Activated CD8-positive, alpha-beta memory T cell treated with anti-CD3 and anti-CD28 coated beads for 4 hours (primary cell): ENCODE data around the gene TACR2.
A peak's percentile ranks its signal among the peaks of the same experiment; 100 is the strongest.

Experiments
- DNase-seq, 2 donors: peaks; one replicate each; pipeline ENCODE4 v3.0.0-alpha.2; 2020; ENCODE audit warnings: low read depth in 2 of 2

Gene TACR2

DNA sequence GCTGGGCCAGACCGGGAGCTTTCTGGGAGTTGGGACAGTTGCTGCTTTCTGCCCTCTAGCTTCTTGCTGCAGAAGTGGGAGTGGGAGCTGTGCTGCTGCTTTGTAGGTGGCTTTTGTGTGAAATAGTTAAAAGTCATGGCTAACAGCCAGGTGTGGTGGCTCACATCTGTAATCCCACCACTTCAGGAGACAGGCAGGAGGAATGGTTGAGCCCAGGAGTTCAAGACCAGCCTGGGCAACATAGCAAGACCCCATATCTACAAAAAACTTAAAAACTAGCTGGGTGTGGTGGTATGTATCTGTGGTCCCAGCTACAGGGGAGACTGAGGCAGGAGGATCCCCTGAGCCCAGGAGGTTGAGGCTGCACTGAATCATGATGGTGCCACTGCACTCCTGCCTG lies 13.7 kb downstream of the TACR2 start:
- no peak for DNase-seq

DNA sequence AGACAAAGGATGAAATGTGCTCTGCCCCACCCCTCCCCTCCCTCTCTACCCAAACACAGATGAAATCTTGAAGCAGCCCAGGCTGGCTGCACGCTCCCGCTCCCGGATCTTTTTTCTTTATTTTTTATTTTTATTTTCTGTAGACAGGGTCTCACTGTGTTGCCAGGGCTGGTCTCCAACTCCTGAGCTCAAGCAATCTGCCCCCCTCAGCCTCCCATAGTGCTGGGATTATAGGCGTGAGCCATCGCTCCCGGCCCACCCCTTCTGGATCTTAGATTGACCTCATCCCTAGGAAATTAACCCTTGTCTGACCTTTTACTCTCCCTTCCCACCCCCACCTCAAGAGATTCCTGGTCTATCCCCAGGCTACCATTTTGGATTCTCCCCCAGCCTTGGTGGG lies 14.3 kb downstream of the TACR2 start:
- DNase-seq = no peak

DNA sequence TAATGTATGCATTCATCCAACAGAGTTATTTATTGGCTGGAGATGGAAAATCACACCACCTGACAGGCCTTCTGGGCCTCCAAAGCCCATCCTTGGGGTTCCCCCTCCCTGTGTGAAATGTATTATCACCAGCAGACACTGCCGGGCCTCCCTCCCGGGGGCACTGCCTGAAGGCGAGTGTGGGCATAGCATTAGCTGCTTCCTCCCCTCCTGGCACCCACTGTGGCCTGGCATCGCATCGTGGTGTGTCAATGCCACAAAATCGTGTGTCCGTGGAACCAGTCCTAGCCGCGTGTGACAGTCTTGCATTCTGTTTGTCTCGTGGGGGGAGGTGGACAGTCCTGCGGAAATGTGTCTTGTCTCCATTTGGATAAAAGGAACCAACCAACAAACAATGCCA lies 15.3 kb downstream of the TACR2 start:
- DNase-seq = no peak

DNA sequence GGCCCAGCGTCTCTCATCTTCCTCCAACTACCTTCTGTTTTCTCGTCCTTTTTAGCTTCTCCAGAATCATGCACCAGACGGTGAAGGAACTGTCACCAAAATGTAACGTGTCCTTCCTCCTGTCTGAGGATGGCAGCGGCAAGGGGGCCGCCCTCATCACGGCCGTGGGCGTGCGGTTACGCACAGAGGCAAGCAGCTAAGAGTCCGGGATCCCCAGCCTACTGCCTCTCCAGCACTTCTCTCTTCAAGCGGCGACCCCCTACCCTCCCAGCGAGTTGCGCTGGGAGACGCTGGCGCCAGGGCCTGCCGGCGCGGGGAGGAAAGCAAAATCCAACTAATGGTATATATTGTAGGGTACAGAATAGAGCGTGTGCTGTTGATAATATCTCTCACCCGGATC lies 15.8 kb downstream of the TACR2 start:
- no peak for DNase-seq

DNA sequence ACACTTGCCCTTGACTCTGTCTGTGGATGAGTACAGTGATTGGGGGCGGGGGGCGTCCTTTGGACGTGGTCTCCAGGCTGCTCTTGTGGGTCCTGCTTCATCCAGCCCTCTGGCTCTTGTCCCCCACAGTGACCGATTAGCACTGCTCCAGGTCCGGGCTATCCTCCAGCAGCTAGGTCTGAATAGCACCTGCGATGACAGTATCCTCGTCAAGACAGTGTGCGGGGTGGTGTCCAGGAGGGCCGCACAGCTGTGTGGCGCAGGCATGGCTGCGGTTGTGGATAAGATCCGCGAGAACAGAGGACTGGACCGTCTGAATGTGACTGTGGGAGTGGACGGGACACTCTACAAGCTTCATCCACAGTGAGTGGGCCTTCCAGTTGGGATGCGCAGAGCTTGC lies 18.3 kb downstream of the TACR2 start:
- no peak for DNase-seq

DNA sequence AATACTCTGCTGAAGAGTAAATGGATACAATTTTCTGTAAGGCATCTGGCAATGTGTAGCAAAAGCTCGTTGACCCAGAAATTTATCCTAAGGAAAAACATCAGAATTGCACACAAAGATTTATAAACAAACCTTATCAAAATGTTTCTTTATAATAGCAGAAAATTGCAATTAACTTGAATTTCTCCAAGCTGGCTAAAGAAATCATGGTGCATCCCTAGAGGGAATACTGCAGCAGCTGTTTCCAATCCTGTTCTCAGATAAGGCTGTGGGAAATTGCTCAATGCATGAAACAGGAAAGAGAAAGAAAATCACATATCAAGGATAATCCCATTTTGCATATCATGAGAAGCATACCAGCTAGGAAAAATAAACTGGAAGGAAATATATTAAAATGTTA lies 18.7 kb downstream of the TACR2 start:
- DNase-seq = no peak

DNA sequence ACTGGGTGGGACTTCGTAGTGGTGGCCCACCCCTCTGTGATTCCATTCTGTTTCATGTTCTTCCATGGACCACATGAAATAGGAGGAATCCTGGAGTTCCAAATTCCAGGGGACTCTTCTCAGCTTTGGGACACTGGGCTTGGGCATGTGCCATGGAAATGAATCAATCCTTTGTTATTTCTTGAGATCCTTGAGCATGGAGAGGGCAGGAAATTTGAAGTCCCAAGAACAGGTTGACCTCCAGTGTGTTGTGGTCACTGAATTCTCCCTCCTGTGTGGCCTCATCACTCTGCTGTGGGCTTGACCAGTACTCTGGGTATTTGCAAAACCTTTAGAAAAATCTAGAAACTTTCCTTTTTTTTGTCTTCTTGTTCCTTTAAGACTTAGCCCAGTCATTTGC lies 22.7 kb downstream of the TACR2 start:
- no peak for DNase-seq

DNA sequence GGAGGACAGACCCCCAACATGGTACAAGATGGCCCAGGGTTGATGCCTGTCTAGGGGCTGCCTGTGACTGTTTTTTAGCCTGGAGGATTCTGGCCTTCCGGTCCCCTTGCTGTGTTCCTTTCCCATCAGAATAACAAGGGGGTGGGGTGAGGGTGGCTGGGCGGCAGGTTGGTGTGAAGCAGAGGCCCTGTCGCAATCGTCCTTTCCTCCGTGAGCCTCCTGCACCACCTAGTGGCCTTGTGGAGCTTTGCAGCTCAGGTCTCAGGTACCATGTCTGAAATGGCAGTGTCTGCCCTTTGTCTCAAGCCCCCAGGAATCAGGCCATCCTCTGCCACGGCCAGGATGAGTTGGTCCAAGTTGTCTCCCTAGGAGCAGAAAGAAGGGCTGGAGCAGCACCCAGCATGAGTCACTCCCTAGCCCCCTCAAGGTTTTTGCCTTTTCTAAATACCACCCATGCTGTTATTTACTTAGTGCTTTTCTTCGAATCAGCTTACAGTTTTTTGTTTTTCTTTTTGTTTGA lies 24.2 kb downstream of the TACR2 start:
- DNase-seq = peak; percentile 61 to 68

DNA sequence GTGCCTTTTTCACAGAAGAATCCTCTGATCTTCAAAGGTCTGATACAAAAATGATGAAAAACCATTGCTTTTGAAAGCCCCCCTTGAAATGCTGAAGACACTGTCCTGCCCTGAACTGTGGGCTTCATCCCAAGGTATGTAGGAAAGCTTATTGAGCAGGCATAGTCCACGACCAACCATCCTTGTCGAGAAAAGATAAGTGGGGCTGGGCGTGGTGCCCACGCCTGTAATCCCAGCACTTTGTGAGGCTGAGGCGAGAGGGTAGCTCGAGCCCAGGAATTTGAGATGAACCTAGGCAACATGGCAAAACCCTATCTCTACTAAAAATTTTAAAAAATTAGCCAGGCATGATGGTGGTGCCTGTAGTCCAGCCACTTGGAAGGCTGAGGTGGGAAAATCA lies 25.6 kb downstream of the TACR2 start:
- no peak for DNase-seq

DNA sequence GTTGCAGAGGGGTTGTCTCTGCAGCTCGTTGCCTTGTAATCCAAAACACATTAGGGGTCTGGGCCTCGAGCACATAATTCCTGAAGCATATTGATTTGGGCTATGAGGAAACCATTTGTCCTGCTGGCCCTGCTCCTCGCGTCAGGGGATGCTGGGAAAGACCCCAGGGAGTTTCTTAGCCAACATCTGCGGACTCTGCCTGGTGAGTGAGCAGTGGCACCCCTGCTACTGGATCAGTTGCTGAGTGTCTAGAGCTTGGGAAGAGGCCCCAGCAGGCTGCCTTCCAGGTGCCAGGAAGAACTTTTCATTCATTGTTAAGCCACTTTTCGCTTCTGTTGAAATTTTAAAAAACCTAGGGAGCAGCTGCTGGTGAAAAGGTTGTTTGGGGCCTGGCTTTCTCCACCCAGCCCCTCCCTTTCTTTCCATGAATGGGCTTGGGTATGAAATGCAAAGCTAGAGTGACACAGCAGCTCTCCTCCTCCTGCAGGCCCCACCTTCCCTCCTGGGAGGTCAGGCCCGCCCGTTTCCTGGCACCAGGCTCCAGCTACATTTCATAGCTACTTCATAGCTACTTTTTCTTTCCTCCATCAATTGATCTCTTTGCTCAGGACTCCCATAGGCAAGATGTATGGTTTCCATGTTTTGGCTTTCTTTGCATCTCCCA lies 26.8 kb downstream of the TACR2 start:
- DNase-seq = no peak

DNA sequence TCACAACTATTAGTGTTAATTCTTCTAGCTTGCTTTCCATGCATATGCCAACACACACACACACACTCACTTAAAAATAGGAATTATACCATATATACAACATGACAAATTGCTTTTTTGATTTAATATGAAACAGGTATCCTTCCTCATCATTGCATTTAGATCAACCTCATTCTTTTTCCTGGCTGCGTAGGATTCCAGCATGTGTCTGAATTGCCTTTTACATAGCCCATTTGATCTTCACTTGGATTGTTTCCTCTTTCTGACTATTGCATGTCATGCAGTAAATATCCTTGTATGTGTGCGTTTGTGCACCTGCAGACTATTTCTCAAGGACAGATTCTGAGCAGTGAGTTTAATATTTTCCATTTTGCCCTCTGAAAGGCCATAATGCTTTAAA lies 28.2 kb downstream of the TACR2 start:
- DNase-seq = no peak

DNA sequence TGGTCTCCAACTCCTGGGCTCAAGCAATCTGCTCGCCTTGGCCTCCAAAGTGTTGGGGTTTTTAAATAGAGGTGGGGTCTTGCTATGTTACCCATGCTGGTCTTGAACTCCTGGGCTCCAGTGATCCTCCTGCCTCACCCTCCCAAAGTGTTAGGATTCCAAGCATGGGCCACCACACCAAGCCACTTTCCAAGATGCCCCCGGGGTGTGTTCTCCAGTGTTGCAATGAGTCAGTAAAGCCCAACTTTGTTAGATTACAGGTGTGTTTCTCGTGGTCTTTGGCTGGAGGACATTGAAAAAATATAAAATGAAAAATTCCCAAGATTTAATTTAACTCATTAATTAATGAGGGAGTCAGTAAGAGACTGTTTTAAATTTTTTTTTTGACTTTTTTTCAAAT lies 29.2 kb downstream of the TACR2 start:
- no peak for DNase-seq

DNA sequence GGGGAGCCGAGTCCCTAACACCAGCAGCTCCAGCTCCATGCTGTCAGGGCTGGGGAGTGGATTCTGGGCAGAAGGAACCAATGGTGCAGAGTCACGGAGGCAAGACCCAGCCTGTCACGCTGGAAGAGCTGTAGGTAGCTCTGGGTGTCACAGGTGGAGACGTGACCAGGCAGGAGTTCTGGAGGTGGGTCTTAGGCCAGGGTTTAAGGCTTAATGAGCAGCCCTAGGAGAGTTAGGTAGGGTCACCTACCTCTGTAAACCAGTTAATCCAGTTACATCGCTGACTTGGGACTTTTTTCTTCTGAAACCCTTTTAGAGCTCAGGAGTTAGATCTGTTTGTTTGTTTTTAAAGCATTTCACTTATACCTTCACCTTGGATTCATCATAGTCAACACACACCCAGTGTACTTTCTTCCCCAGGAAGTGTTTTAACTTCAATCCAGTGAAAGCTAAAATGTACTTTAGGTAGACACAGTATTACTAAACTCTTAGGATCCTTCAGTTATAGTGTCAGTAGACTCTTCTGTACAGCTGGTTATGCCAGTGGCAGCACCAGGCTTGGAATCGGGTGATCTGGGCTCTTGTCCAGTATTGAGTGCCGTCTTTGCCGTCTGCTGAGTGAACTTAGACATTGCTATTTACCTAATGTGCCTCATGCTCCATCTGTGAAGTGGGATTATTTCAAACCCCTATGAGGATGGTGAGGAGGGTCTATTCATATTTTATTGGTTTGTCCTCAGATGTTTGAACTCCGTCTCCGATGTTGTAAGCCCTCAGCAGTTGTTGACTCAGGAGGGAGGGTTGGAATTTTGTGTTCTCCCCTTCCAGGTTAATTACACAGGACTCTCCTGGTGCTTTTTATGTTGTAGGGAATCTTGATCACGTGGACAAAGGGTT lies 31.0 kb downstream of the TACR2 start:
- DNase-seq = no peak

DNA sequence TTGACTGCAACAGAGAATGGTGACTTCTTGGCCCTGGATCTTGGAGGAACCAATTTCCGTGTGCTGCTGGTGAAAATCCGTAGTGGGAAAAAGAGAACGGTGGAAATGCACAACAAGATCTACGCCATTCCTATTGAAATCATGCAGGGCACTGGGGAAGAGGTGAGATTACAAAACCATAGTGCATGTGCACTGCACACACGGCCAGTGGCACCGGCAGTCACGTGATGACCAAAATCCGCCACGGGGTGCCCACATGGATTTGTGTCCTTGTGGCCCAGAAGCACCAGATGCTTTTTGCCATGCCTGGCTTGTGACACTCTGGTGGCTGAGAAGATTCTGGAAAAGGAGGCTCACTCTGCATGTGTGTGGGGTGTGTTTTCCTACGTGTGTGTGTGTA lies 32.4 kb downstream of the TACR2 start:
- no peak for DNase-seq

DNA sequence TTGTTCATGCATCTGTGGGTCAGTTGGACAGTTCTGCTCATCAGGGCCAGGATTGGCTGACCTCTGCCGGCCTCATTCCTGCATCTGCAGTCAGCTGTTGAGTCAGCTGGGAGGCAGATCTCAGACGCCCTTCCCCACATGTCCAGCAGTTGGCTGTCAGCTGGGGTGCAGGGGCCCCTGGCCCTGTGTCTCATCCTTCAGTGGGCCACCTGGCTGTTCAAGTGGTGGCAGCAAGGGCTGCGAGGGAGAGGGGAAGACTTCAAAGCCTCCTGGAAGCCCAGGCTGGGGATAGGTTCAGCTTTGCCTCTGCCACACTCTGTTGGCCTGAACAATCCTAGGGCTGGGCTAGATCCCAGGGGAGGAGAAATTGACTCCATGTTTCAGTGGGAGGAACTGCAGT lies 33.2 kb downstream of the TACR2 start:
- no peak for DNase-seq

DNA sequence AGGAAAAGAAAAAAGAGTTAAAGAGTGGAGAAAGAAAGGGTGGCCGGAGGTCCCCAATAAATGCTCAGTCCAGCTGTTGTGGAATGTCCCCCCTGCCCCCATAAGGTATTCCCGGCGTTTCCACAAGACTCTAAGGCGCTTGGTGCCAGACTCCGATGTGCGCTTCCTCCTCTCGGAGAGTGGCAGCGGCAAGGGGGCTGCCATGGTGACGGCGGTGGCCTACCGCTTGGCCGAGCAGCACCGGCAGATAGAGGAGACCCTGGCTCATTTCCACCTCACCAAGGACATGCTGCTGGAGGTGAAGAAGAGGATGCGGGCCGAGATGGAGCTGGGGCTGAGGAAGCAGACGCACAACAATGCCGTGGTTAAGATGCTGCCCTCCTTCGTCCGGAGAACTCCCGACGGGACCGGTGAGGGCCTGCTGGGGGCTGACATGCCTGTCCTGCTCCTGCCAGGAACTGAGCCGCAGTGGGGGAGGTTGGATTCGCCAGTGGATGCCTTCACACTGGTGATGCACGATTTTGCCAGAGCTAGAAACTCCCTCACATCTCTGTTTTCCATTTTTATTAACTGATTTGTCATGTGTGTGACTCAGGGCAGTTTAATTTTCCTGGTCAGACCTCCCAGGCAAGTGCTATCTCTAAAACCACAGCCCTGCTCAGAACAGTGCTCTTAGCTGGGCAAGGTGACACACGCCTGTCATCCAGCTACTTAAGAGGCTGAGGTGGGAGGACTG lies 34.2 kb downstream of the TACR2 start:
- DNase-seq = no peak

DNA sequence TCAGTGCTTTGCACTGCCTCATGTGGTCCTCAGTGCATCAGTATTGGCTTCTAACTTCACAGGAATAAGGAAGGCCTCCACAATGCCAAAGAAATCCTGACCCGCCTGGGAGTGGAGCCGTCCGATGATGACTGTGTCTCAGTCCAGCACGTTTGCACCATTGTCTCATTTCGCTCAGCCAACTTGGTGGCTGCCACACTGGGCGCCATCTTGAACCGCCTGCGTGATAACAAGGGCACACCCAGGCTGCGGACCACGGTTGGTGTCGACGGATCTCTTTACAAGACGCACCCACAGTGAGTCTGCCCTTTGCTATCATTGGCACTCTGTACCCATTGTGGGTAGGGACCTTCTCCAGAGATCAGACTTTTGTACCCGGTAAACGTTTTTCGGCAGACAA lies 36.9 kb downstream of the TACR2 start:
- no peak for DNase-seq

DNA sequence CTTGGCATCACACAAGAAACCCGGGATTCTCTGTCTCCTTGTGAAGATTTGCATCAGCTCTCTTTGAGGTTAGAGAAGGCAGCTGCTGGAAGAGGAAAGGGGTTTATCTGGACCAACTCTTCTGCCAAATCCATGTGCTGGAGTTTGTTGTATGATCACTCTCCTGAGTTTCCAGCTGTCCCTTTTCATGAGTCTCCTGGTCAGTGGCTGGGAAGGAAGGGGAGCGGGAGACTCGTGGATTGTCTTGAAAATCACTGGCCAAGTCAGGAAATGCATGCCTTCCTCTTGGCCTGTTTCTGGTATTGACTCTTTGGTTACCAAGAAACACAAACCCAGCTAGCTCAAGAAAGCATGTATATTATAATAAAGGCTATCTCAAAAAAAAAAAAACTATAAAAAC lies 38.8 kb downstream of the TACR2 start:
- no peak for DNase-seq

DNA sequence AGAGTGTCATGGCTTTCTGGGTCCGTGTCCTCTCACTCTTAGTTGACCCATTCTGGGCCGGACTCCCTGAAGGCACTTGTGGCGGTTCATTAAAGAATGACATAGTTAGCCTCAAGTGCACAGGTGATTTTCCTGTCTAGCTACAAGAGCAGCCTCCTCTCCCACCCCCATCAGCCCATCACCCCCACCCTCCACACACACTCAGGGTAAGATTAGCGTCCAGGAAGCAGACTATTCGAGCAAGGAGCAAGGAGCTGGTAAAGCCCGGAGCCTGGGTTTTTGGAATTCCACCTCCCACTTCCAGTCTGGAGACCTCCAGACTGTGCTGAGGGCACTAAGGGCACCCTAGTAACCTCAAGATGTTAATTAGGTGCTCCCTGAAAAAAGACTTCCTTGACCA lies 39.5 kb downstream of the TACR2 start:
- no peak for DNase-seq

DNA sequence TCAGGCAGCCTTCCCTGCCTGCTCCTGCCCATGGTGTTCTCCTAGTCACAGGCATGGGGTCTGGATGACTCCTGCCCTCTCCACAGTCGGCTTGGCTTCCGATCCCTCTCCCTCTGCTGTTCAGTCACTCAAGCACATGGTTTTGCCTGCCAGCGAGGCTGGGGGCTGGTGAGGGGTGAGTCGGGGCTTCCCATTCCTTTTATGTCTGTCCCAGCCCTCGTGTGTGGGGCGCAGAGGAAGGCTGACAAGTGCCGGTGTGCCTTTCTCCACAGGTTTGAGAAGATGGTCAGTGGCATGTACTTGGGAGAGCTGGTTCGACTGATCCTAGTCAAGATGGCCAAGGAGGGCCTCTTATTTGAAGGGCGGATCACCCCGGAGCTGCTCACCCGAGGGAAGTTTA lies 40.1 kb downstream of the TACR2 start:
- no peak for DNase-seq

DNA sequence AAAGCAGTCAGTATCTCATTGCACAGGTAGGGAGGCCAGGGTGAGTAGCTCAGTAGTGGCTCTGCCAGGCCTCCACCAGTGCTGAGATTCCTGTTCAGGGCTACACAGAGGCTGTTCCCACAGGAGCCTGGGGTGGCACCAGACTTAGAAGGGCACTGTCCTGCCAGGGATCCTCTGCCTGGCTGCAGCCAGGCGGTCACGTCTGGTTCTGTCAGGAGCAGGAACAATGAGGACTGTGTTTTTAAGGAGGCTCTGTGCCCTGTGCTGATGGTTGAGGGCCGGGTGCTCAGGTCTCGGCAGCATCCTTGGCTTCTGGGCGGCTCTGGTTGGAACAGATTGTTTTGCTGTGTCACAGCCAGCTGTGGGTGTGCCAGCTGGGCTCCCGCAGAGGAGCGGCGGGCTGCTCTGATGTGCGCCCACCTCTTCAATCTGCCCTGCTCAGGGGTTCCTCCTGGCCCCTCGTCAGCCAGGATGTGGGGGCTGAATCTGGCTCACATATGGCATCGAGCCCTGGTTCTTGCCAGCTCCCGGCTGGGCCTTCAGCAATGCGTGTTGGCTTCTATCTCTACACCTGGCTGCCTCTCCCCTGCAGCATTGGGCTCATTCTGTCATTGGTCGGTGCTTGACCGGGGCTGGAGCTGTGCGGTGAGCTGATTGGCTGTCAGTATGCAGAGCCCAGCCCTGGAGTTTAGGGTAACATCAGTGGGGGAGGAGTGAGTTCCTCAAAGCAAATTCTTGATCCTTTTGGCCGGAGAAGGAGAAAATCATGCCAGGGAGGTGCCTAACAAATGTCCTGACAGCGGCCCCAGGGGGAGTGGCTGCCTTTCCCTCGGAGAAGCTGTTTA lies 41.2 kb downstream of the TACR2 start:
- no peak for DNase-seq

DNA sequence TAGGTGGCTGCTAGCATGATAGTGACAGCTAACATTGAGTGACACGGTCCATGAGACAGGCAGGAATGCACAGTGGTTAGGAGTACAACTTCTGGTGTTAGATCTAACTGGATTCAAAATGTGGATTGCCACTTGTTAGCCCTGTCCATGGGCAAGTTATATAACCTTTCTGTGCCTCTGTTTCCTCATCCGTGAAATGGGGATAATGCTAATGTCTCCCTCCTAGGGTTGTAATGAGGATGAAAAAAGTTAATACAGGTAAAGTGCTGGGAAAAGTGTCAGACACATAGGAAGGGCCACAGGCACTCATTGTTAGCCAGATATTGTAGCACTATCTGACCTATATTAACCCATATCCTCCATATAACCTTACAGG lies 41.8 kb downstream of the TACR2 start:
- no peak for DNase-seq
